ENCODE results near the gene TSC22D1. TPM values are rescaled to one million over a fixed set of nuclear protein-coding genes. Genes with fewer than 3 reads are reported as not detected.
"Not testable (repeated sequence)": the region's sequence is repeated elsewhere in the genome, so short reads cannot be mapped to it uniquely, and the experiment has no call there.

TSC22D1 gene
- total RNA-seq, 1 donor from 2014 or later, result 153 TPM

- H3K27ac Mint-ChIP-seq, result no peak overlapping the region
- no peak for TF ChIP-seq CTCF (IDR thresholded peaks at IDR 0.05; ENCODE audit: unreplicated experiment)
- DNase-seq (ENCODE audit: low spot score, unreplicated experiment), result no peak
- peaks cover 28% of the 10 kb centered on the region for H3K4me1 Mint-ChIP-seq (ENCODE audit: low read depth)
- no peaks in the 10 kb centered on the region for H3K27me3 Mint-ChIP-seq
- peaks cover 2% of the 10 kb centered on the region for H3K36me3 Mint-ChIP-seq (ENCODE audit: insufficient read depth)
- no peaks in the 10 kb centered on the region for H3K9me3 Mint-ChIP-seq (ENCODE audit: low read depth)
- no peak overlapping the region for H3K4me3 Mint-ChIP-seq (ENCODE audit: low read depth)
Observed at GRCh38 chr13:44464471-44464870, 111.7 kb downstream of the TSC22D1 start.

- H3K27ac Mint-ChIP-seq, result no peak overlapping the region
Observed at GRCh38 chr13:44463759-44464158, 112.4 kb downstream of the TSC22D1 start.

DNA sequence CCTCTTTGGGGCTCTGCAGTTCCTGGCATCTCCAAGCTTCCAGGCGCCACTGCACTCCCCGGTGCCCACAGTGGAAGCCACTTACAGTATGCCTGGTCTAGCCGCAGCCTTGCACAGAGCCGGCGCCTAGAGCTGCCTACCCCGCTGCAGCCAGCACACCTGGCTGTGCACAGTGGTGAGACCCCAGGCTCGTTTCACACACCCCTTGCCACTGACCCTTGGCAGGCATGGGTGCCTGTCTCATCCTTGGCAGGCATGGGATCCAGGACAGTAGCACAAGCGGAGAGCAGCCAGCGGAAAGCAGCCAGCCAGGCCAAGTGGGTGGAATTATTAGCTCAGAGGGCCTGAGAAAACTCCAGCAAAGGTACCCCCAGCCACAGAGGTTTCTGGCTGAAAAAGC is 116.5 kb downstream of the TSC22D1 start:
- Mint-ChIP-seq H3K27ac (no peak overlapping the region), H3K27me3 (no peaks in the 10 kb centered on the region), H3K4me1 (ENCODE audit: low read depth) (peaks cover 14% of the 10 kb centered on the region), H3K9me3 (ENCODE audit: low read depth) (no peaks in the 10 kb centered on the region), H3K36me3 (ENCODE audit: insufficient read depth) (peaks cover 12% of the 10 kb centered on the region), H3K4me3 (ENCODE audit: low read depth) (no peak overlapping the region)
- DNase-seq (ENCODE audit: low spot score, unreplicated experiment), result no peak
- no peak for TF ChIP-seq CTCF (IDR thresholded peaks at IDR 0.05; ENCODE audit: unreplicated experiment)

More at GRCh38 chr13:44463759-44464158, 112.4 kb downstream of the TSC22D1 start:
- no peaks in the 10 kb centered on the region for H3K27me3 Mint-ChIP-seq
- TF ChIP-seq CTCF (IDR thresholded peaks at IDR 0.05; ENCODE audit: unreplicated experiment), result no peak
- H3K36me3 Mint-ChIP-seq (ENCODE audit: insufficient read depth), result peaks cover 2% of the 10 kb centered on the region
- H3K4me1 Mint-ChIP-seq (ENCODE audit: low read depth), result peaks cover 21% of the 10 kb centered on the region
- H3K4me3 Mint-ChIP-seq (ENCODE audit: low read depth), result no peak overlapping the region
- H3K9me3 Mint-ChIP-seq (ENCODE audit: low read depth), result no peaks in the 10 kb centered on the region
- no peak for DNase-seq (ENCODE audit: low spot score, unreplicated experiment)

GRCh38 chr13:44458313-44458975 is 117.7 kb downstream of the TSC22D1 start:
- Mint-ChIP-seq H3K27me3 (no peaks in the 10 kb centered on the region), H3K4me3 (ENCODE audit: low read depth) (no peak overlapping the region), H3K36me3 (ENCODE audit: insufficient read depth) (peaks cover 12% of the 10 kb centered on the region), H3K9me3 (ENCODE audit: low read depth) (no peaks in the 10 kb centered on the region), H3K27ac (no peak overlapping the region), H3K4me1 (ENCODE audit: low read depth) (peaks cover 11% of the 10 kb centered on the region)
- no peak for DNase-seq (ENCODE audit: low spot score, unreplicated experiment)
- no peak for TF ChIP-seq CTCF (IDR thresholded peaks at IDR 0.05; ENCODE audit: unreplicated experiment)

DNA sequence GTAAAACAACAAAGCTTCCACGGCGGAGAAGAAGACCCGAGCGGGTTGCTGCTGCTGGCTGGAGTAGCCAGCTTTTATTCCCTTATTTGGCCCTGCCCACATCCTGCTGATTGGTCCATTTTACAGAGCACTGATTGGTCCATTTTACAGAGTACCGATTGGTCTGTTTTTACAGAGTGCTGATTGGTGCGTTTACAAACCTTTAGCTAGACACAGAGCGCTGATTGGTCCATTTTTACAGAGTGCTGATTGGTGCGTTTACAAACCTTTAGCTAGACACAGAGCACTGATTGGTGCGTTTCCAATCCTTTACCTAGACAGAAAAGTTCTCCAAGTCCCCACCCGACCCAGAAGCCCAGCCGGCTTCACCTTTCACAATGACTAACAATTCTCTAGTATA is 119.9 kb downstream of the TSC22D1 start:
- H3K4me1 Mint-ChIP-seq (ENCODE audit: low read depth); H3K27ac Mint-ChIP-seq; DNase-seq (ENCODE audit: low spot score, unreplicated experiment); H3K9me3 Mint-ChIP-seq (ENCODE audit: low read depth); H3K27me3 Mint-ChIP-seq; H3K4me3 Mint-ChIP-seq (ENCODE audit: low read depth): not testable (repeated sequence)
- H3K36me3 Mint-ChIP-seq (ENCODE audit: insufficient read depth), result peaks cover 12% of the 10 kb centered on the region

- Mint-ChIP-seq H3K36me3 (ENCODE audit: insufficient read depth) (peaks cover 13% of the 10 kb centered on the region), H3K27ac (no peak overlapping the region), H3K27me3 (no peaks in the 10 kb centered on the region), H3K9me3 (ENCODE audit: low read depth) (no peaks in the 10 kb centered on the region), H3K4me3 (ENCODE audit: low read depth) (no peak overlapping the region), H3K4me1 (ENCODE audit: low read depth) (peaks cover 3% of the 10 kb centered on the region)
- DNase-seq (ENCODE audit: low spot score, unreplicated experiment), result no peak
- no peak for TF ChIP-seq CTCF (IDR thresholded peaks at IDR 0.05; ENCODE audit: unreplicated experiment)
Observed at GRCh38 chr13:44455769-44456168, 120.4 kb downstream of the TSC22D1 start.

Data from progenitor cell of endocrine pancreas (in vitro differentiated cells).